Endothelial cell of umbilical vein (primary cell): ENCODE data around the gene PGAM1. TPM values are rescaled to one million over a fixed set of nuclear protein-coding genes. Genes with fewer than 3 reads are reported as not detected.

ENCODE experiments used
- BruUV-seq: library from RNA; stranded (reverse); fragments of 400-500 nt; replicated peaks from 2 replicates; lab custom pipeline; 2021; lab: Mats Ljungman, UMichigan
- CTCF ChIA-PET: fragments of 300-600, 350-600 bp; sonication (Branson Sonifier 250); formaldehyde crosslinking; loops from one replicate; lab custom pipeline; 2021; ENCODE audit warnings: antibody characterized with exemption, inconsistent platforms; lab: Charles Lee
- POLR2A ChIA-PET: fragments of 300-600, 350-600 bp; sonication (Branson Sonifier 250); formaldehyde crosslinking; loops from one replicate; lab custom pipeline; 2021; ENCODE audit warnings: antibody characterized with exemption, inconsistent platforms; lab: Charles Lee
- DNase-seq: peaks from one replicate; pipeline ENCODE4 v3.0.0-alpha.2; 2011; ENCODE audit warnings: low read depth, low spot score
- FAIRE-seq: peaks from 2 replicates; lab custom pipeline; 2011; peaks lifted over from hg19 to GRCh38; lab: Jason Lieb, UNC
- H2AFZ ChIP-seq: 2 replicates; pipeline ENCODE4 v1.6.0; 2012; ENCODE audit warnings: low read depth, low read length, control low read depth, inconsistent platforms
- H3K27ac ChIP-seq: 2 replicates; pipeline ENCODE4 v1.5.1; 2011; ENCODE audit warnings: low read depth, mild to moderate bottlenecking, control low read depth, low read length, moderate library complexity; ENCODE audit not compliant: insufficient read depth
- H3K27me3 ChIP-seq, 2 experiments: 2 replicates each; pipeline versions ENCODE4 v1.6.0 to v1.6.1; 2011; ENCODE audit warnings: low read length in 2 of 2, mixed read lengths in 1 of 2; ENCODE audit not compliant: control insufficient read depth in 2 of 2, insufficient read depth in 2 of 2
- H3K36me3 ChIP-seq, 2 experiments: 2 replicates in 1 of 2; 3 replicates in 1 of 2; pipeline ENCODE4 v1.5.1; 2011; ENCODE audit warnings: low read length in 2 of 2, mild to moderate bottlenecking in 1 of 2, moderate library complexity in 1 of 2; ENCODE audit not compliant: control insufficient read depth in 2 of 2, insufficient read depth in 2 of 2; ENCODE audit errors: extremely low read depth in 1 of 2
- H3K4me1 ChIP-seq: 3 replicates; pipeline ENCODE4 v1.5.1; 2011; ENCODE audit warnings: mild to moderate bottlenecking, low read length; ENCODE audit not compliant: control insufficient read depth, insufficient read depth; ENCODE audit errors: extremely low read depth
- H3K4me2 ChIP-seq: 2 replicates; pipeline ENCODE4 v1.6.1; 2011; ENCODE audit warnings: low read length, control low read depth, mixed read lengths; ENCODE audit not compliant: insufficient read depth
- H3K4me3 ChIP-seq, 3 experiments: fragments of 200-600 bp in 1 of 3; sonication (generic), shearing (Covaris generic) in 1 of 3; replicated peaks in 1 of 3; 2 replicates each; pipeline ENCODE4 v1.5.1; 2011 to 2016; ENCODE audit warnings: control low read depth in 3 of 3, low read length in 3 of 3, mild to moderate bottlenecking in 2 of 3, inconsistent platforms in 1 of 3, low read depth in 1 of 3, moderate library complexity in 1 of 3; ENCODE audit not compliant: insufficient read depth in 1 of 3
- H3K79me2 ChIP-seq: 2 replicates; pipeline ENCODE4 v1.6.0; 2012; ENCODE audit warnings: low read length, inconsistent platforms; ENCODE audit not compliant: control insufficient read depth, insufficient read depth
- H3K9ac ChIP-seq: replicated peaks from 2 replicates; pipeline ENCODE3; 2011; ENCODE audit warnings: low read length, control low read depth; ENCODE audit not compliant: insufficient read depth; ENCODE audit errors: extremely low read depth
- H3K9me1 ChIP-seq: replicated peaks from 3 replicates; pipeline ENCODE4 v1.6.0; 2011; ENCODE audit warnings: mild to moderate bottlenecking, low read length; ENCODE audit not compliant: control insufficient read depth, insufficient read depth; ENCODE audit errors: extremely low read depth
- H3K9me3 ChIP-seq: replicated peaks from 2 replicates; pipeline ENCODE4 v1.5.1; 2012; ENCODE audit warnings: low read length, inconsistent platforms; ENCODE audit not compliant: control insufficient read depth, insufficient read depth
- H4K20me1 ChIP-seq: replicated peaks from 2 replicates; pipeline ENCODE3; 2011; ENCODE audit warnings: mild to moderate bottlenecking, low read length; ENCODE audit not compliant: control insufficient read depth, insufficient read depth; ENCODE audit errors: extremely low read depth
- EZH2 ChIP-seq: IDR thresholded peaks from 2 replicates; pipeline ENCODE4 v1.6.1; 2012; ENCODE audit warnings: borderline replicate concordance, low read depth, mild to moderate bottlenecking, moderate library complexity, low read length, inconsistent platforms; ENCODE audit not compliant: severe bottlenecking
- FOS ChIP-seq: IDR thresholded peaks from 2 replicates; pipeline ENCODE4 v1.6.1; 2011; ENCODE audit warnings: mild to moderate bottlenecking, low read length, moderate library complexity, borderline replicate concordance; ENCODE audit not compliant: insufficient read depth
- GATA2 ChIP-seq: IDR thresholded peaks from 2 replicates; pipeline ENCODE4 v1.7.0; 2011; ENCODE audit warnings: low read depth, mild to moderate bottlenecking, moderate library complexity, mixed read lengths, low read length; ENCODE audit not compliant: insufficient read length, insufficient read depth
- JUN ChIP-seq: IDR thresholded peaks from 2 replicates; pipeline ENCODE4 v1.6.1; 2011; ENCODE audit warnings: borderline replicate concordance, low read depth; ENCODE audit not compliant: insufficient read length, insufficient read depth
- MYC ChIP-seq: IDR thresholded peaks from one replicate; pipeline ENCODE4 v1.6.1; 2011; ENCODE audit warnings: mild to moderate bottlenecking, low read depth, low read length
- POLR2A ChIP-seq: IDR thresholded peaks from 2 replicates; pipeline ENCODE4 v1.6.1; 2012; ENCODE audit warnings: low read depth, mild to moderate bottlenecking, control low read depth, low read length
- POLR2AphosphoS5 ChIP-seq: IDR thresholded peaks from 2 replicates; pipeline ENCODE4 v1.6.1; 2012; ENCODE audit warnings: low read depth, mild to moderate bottlenecking, control low read depth, low read length, moderate library complexity; ENCODE audit not compliant: insufficient read depth
- dilution Hi-C: fragments of 300-500 bp; cut with MboI; formaldehyde crosslinking; loops from one replicate; pipeline ENCODE4 v1.15.0; 2019; ENCODE audit warnings: low sequenced_read_pairs; ENCODE audit not compliant: extremely low pct_ligation_motif_present
- intact Hi-C: fragments of 100-400 bp; cut with micrococcal nuclease; formaldehyde crosslinking; loops from one replicate; pipeline ENCODE4 v1.10.0; 2022
- polyA plus RNA-seq, 4 experiments: library from polyadenylated mRNA; depleted of rRNA in 3 of 4; stranded (reverse) in 3 of 4; unstranded in 1 of 4; fragments of >200 nt; gene quantifications; 2 replicates each; pipeline versions ENCODE4 v1.2.1 to v1.2.3, GENCODE V29; 2011 to 2012; ENCODE audit warnings: missing spikeins in 1 of 4
- total RNA-seq: library from RNA; stranded (reverse); gene quantifications from 2 replicates; pipeline ENCODE4 v1.2.3, GENCODE V29; 2021
- TF ChIP-seq, protein P1 (sequence below): IDR thresholded peaks from 2 replicates; pipeline ENCODE4 v1.6.1; 2011; ENCODE audit not compliant: insufficient read depth, insufficient read length
- TF ChIP-seq, protein P2 (sequence below), 2 donors: IDR thresholded peaks; 1 replicate in 1 of 2; 2 replicates in 1 of 2; pipeline ENCODE4 v1.5.1; 2011; ENCODE audit warnings: low read length in 2 of 2, mild to moderate bottlenecking in 2 of 2, moderate library complexity in 2 of 2, control low read depth in 1 of 2, inconsistent platforms in 1 of 2, low read depth in 1 of 2; ENCODE audit not compliant: insufficient read depth in 1 of 2; ENCODE audit errors: extremely low read depth in 1 of 2

PGAM1 gene
- total and polyA plus RNA-seq, 2 donors (not counting 3 experiments of a cell fraction or from before 2014, with no cell fraction given): 375 TPM

DNA sequence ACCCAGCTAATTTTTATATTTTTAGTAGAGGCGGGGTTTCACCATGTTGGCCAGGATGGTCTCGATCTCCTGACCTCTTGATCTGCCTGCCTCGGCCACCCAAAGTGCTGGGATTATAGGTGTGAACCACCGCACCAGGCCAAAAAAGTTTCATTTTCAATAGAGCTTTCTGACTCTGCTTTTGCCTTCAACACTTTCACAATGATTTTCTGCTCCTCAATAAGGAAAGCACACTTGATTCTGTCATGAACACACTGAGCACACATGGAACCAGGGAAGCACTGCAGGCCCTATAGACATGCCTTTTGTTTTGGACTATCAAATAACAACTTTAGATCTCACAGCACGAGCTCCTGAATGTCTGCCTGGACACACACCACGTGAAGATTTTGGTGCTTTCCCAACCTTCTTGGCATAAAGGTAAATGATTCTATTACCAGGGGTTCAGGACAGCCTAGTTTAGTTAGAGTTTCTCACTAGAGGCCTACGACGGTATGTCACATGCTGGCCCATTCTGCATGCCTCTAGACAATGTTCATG lies 32.9 kb upstream of the PGAM1 start:
- intact Hi-C loops: no loop called here
- DNase-seq (no peak), FAIRE-seq (no peak)
- TF ChIP-seq POLR2AphosphoS5: no peak
- no peak for TF ChIP-seq POLR2A
- no peak for TF ChIP-seq JUN
- TF ChIP-seq FOS: no peak
- no peak for TF ChIP-seq MYC
- TF ChIP-seq, protein P1, sequence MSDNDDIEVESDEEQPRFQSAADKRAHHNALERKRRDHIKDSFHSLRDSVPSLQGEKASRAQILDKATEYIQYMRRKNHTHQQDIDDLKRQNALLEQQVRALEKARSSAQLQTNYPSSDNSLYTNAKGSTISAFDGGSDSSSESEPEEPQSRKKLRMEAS: no peak
- no peak for TF ChIP-seq EZH2
- TF ChIP-seq, protein P2, sequence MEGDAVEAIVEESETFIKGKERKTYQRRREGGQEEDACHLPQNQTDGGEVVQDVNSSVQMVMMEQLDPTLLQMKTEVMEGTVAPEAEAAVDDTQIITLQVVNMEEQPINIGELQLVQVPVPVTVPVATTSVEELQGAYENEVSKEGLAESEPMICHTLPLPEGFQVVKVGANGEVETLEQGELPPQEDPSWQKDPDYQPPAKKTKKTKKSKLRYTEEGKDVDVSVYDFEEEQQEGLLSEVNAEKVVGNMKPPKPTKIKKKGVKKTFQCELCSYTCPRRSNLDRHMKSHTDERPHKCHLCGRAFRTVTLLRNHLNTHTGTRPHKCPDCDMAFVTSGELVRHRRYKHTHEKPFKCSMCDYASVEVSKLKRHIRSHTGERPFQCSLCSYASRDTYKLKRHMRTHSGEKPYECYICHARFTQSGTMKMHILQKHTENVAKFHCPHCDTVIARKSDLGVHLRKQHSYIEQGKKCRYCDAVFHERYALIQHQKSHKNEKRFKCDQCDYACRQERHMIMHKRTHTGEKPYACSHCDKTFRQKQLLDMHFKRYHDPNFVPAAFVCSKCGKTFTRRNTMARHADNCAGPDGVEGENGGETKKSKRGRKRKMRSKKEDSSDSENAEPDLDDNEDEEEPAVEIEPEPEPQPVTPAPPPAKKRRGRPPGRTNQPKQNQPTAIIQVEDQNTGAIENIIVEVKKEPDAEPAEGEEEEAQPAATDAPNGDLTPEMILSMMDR (IDR thresholded peaks at IDR 0.05; ENCODE audit: extremely low read depth in 1 of 2, insufficient read depth in 1 of 2, low read depth in 1 of 2, low read length in 2 of 2): no peak
- no peak for TF ChIP-seq GATA2
- Histone ChIP-seq H3K9me1 (no peaks in the 10 kb centered on the region), H3K36me3 (peaks cover 7 to 20% of the 10 kb centered on the region in 2 experiments), H3K27me3 (no peaks in the 10 kb centered on the region), H3K9ac (no peak overlapping the region), H3K9me3 (no peaks in the 10 kb centered on the region), H3K4me2 (no peak overlapping the region), H3K4me3 (no peak overlapping the region), H2AFZ (no peak overlapping the region), H3K4me1 (no peaks in the 10 kb centered on the region), H3K27ac (no peak overlapping the region), H3K79me2 (no peaks in the 10 kb centered on the region), H4K20me1 (no peaks in the 10 kb centered on the region)
- CTCF ChIA-PET: no interaction called here
- POLR2A ChIA-PET: no interaction called here
- dilution Hi-C loops: no loop called here
- BruUV-seq: no TSS peak
